Hematopoietic multipotent progenitor cell treated with erythropoietin and hydrocortisone succinate and interleukin-3 and kit ligand, for 4 days (in vitro differentiated cells): ENCODE measurements around the gene CIDEA.
"Not testable (repeated sequence)": the region's sequence is repeated elsewhere in the genome, so short reads cannot be mapped to it uniquely, and the experiment has no call there.

ENCODE experiments used
- DNase-seq: peaks from one replicate; pipeline ENCODE4 v3.0.0-alpha.2; 2015

CIDEA gene

GRCh38 chr18:12254136-12254819, at the start of gene CIDEA:
CIDEA (plus strand) TSS chr18:12254361; CDS start chr18:12254384, 23 bp downstream.
- DNase-seq, result peak; percentile 52

- not testable (repeated sequence) for DNase-seq
Measured at GRCh38 chr18:12208296-12209153, 45.6 kb upstream of the CIDEA start.

- not testable (repeated sequence) for DNase-seq
Measured at GRCh38 chr18:12212308-12212707, 41.9 kb upstream of the CIDEA start.

GRCh38 chr18:12214296-12215005, 39.7 kb upstream of the CIDEA start:
- DNase-seq, result not testable (repeated sequence)

GRCh38 chr18:12216471-12216870, 37.7 kb upstream of the CIDEA start:
- not testable (repeated sequence) for DNase-seq

- not testable (repeated sequence) for DNase-seq
Measured at GRCh38 chr18:12218603-12219002, 35.6 kb upstream of the CIDEA start.

- not testable (repeated sequence) for DNase-seq
Measured at GRCh38 chr18:12222041-12222440, 32.1 kb upstream of the CIDEA start.

GRCh38 chr18:12223326-12223725, 30.8 kb upstream of the CIDEA start:
- not testable (repeated sequence) for DNase-seq

GRCh38 chr18:12226807-12227206, 27.4 kb upstream of the CIDEA start:
- DNase-seq, result not testable (repeated sequence)

GRCh38 chr18:12227399-12228186, 26.6 kb upstream of the CIDEA start:
- DNase-seq, result not testable (repeated sequence)

- not testable (repeated sequence) for DNase-seq
Measured at GRCh38 chr18:12228308-12228707, 25.9 kb upstream of the CIDEA start.

- DNase-seq, result not testable (repeated sequence)
Measured at GRCh38 chr18:12230561-12230960, 23.6 kb upstream of the CIDEA start.

GRCh38 chr18:12231040-12231882, 22.9 kb upstream of the CIDEA start:
- no peak for DNase-seq

- DNase-seq, result no peak
Measured at GRCh38 chr18:12231986-12232385, 22.2 kb upstream of the CIDEA start.

- DNase-seq, result peak; percentile 10
Measured at GRCh38 chr18:12233378-12233777, 20.8 kb upstream of the CIDEA start.

GRCh38 chr18:12234451-12235190, 19.5 kb upstream of the CIDEA start:
- no peak for DNase-seq

- DNase-seq, result no peak
Measured at GRCh38 chr18:12236141-12236540, 18.0 kb upstream of the CIDEA start.

GRCh38 chr18:12236934-12237832, 17.0 kb upstream of the CIDEA start:
- DNase-seq, result peak; percentile 85

GRCh38 chr18:12238826-12239225, 15.3 kb upstream of the CIDEA start:
- peak; percentile 56 for DNase-seq

- no peak for DNase-seq
Measured at GRCh38 chr18:12239431-12239830, 14.7 kb upstream of the CIDEA start.
